RPMI7951 (cell line): ENCODE data around the gene CDC42EP1. TPM values are rescaled to one million over a fixed set of nuclear protein-coding genes. Genes with fewer than 3 reads are reported as not detected.
A peak's percentile ranks its signal among the peaks of the same experiment; 100 is the strongest.
"Not testable (repeated sequence)": the region's sequence is repeated elsewhere in the genome, so short reads cannot be mapped to it uniquely, and the experiment has no call there.

Experiments used
- DNase-seq: peaks from one replicate; pipeline ENCODE4 v3.0.0-alpha.2; 2012; ENCODE audit warnings: low read depth
- total RNA-seq: library from RNA; depleted of rRNA; stranded (reverse); fragments of >200 nt; shearing (Covaris generic); gene quantifications from 2 replicates; pipeline ENCODE4 v1.2.3, GENCODE V29; 2014

CDC42EP1 gene
- total RNA-seq, 1 experiment from 2014 or later: 18.4 TPM

DNA sequence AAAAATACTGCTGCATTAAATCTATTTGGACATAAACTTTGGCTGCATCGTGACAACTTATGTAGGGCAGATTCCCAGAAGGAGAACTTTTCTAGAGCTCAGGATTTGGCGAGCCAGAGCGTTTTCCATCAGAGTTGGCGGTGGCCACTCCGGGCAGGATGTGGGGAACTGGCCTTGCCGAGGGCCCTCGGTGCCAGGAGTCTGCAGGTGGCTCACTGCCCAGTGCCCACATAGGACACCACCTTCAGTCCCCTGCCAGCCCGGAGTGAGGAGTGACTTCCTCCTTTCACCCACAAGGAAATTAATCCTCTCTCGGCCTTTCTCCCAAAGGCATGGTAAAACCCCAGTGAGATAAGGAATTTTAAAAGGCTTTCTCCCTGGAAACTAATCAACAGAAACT lies 21.2 kb downstream of the CDC42EP1 start:
- DNase-seq: no peak

DNA sequence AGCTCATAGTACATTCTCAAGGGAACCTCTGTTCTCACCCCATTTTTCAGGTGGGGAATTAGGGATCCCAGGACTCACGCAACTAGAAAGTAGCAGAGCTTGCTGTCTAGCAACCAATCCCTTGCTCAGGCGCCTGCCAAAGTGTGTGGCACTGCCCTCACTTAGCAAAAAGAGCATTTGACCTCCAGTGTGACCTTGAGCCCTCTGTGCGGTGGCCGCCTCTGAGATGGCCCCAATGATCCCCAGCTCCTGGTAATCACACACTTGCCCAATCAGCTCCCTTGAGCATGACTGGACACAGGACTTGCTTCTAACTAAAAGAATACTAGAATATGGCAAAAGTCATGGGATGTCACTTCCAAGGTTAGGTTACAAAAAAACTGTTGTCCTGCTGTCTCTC lies 22.2 kb downstream of the CDC42EP1 start:
- no peak for DNase-seq

DNA sequence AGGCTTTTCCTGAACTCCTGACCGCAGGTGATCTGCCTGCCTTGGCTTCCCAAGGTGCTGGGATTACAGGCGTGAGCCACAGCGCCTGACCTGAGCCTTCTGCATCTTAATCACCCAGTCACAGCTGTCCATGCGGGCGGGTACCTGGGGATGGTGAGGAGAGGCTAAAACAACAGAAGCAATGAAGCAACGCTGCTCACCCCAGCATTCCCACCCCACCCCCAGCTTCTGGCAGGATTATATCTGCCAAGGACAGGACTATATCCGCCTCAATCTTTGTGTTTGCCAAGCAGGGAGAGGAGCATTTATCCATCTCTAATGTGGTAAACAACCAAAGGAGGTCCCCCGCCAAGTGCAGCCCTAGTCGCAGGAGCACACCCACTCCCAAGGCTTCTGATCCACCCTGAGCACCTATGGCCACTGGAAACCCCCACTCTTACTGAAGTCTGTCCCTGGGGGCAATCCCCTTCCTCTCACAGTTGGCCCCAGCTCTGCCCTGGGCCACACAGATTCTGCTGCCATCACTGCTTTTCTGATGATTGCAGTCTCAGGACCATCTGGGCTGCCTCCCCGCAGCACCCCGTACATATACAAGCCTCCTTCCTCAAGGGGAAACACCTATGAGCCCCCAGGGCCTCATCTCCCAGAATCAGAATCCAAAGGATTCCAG lies 28.4 kb downstream of the CDC42EP1 start:
- no peak for DNase-seq

DNA sequence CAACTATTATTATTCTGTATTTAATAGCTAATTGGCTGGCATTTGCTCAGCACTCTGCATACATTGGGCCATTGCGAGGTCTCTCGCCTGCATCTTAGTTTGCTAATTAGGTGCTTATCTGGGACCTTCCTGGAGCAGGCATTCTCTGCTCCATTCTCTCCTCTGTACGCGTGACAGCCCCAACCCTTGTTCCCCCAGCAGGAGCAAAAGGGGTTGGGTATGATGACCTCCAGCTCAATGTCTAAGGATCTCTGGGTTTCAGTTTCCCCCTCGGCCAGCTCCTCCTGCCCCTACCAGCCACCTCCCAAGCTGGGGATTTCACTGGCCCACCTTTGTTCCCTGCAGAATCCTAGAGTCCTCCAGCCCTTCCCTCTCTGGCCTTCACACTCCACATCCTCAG lies 29.4 kb downstream of the CDC42EP1 start:
- no peak for DNase-seq

DNA sequence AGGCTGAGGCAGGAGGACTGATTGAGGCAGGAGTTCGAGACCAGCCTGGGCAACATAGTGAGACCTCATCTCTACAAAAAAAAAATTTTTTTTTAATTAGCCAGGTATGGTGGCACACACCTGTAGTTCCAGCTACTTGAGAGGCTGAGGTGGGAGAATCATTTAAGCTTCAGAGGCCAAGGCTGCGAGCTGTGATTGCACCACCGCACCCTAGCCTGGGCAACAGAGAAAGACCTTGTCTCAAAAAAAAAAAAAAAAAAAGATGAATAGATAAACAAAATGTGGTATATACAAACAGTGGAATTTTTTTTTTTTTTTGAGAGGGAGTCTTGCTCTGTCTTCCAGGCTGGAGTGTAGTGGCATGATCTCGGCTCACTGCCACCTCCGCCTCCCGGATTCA lies 30.8 kb downstream of the CDC42EP1 start:
- DNase-seq: not testable (repeated sequence)

DNA sequence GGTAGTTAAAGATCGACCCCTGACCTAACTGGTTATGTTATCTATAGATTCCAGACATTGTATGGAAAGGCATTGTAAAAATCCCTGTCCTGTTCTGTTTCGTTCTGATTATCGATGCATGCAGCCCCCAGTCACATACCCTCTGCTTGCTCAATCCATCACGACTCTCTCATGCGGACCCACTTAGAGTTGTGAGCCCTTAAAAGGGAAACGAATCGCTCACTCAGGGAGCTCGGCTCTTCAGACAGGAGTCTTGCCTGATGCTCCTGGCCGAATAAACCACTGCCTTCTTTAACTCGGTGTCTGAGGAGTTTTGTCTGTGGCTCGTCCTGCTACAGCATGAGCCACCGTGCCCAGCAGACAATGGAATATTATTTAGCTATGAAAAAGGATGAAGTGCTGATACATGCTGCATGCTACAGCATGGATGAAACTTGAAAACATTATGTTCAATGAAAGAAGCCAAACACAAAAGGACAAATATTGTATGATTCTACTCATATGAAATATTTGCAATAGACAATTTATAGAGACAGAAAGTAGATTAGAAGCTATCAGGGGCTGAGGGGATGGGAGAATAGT lies 31.6 kb downstream of the CDC42EP1 start:
- no peak for DNase-seq

DNA sequence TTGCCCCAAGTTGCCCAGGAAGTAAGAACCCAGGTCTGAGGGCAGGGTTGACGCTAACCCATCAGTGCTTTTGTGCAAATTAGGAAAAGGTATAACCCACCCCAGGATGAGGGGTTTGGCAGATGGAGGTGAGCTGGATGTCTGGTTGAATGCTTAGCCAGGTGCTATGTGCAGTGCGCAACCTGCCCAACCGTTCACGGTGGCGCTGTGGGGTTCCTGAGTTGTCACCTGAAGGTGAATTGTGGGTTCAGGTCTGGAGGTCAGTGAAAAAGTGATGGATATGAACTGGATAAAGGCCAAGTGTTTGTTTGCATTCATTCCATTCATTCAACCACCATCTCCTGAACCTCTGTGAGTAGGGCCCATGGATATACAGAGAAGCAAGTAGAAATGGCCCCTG lies 34.0 kb downstream of the CDC42EP1 start:
- no peak for DNase-seq

DNA sequence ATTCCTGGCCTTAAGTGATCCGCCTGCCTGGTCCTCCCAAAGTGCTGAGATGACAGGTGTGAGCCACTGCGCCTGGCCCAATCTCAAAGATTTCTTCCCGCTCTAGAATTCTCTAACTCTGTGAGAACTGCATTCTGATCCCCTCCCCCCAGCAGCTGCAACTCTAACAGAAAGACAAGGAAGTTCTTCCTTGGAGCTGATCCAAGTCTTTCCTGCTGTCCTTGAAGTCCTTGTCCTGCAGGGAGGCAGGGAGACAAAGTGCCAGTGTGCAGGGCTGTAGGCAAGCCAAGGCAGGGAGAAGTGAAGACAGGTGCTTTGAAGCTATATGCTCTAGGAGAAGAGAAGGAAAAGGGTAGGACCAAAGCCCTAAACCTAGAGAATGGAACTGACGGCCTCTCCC lies 38.9 kb downstream of the CDC42EP1 start:
- peak; percentile 30 for DNase-seq

DNA sequence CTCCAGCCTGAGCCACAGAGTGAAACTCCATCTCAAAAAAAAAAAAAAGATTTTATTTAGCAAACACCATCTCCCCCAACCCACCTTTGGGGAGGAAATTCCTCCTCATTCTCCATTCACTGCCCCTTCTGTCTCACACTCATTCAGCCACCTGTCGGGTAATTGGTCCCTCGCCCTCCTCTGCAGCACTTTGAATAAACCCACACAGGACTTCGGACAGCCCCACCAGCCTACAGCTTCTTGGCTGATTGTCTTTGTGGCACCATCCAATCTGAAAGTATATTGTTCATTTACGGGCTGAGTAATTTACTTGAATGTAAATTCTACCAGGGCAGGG lies 40.9 kb downstream of the CDC42EP1 start:
- no peak for DNase-seq

DNA sequence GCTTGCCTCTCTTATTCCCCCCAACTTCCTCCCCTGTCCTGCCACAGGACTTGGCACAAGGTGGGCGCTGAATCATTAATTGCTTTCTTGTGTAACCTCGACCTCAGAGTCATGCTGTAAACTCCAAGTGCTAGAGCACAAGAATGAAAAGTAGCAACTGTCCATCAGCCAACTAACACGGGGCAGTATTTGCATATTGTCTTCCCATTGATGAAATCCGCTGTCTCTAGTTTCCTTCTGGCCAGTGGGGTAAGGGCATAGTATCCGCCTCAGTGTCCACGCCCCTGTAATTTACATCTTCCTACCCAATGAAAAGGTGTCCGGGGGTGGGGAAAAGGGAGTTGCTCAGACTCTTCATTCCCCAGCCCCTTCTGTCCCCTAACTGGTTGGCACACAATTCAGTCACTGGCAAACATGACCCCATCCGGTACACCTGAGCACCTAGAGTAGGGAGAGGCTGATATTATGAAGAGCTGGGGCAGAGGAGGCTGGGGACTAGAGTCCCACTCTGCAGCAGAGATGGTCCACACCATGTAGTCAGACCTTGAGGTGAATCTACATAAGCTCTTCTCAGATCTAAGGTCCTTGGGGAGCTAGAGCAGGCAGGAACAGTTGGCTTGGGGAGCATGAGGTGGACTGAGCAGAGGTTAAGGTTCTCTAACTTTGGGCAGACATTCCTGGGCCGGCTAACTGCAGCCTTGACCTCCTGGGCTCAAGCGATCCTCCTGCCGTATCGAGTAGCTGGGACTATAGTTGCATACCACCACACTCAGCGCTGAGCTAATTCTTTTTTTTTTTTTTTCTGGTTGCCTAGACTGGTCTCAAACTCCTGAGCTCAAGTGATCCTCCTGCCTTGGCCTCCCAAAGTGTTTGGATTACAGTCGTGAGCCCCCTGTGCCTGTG lies 41.5 kb downstream of the CDC42EP1 start:
- peak; percentile 84 for DNase-seq

DNA sequence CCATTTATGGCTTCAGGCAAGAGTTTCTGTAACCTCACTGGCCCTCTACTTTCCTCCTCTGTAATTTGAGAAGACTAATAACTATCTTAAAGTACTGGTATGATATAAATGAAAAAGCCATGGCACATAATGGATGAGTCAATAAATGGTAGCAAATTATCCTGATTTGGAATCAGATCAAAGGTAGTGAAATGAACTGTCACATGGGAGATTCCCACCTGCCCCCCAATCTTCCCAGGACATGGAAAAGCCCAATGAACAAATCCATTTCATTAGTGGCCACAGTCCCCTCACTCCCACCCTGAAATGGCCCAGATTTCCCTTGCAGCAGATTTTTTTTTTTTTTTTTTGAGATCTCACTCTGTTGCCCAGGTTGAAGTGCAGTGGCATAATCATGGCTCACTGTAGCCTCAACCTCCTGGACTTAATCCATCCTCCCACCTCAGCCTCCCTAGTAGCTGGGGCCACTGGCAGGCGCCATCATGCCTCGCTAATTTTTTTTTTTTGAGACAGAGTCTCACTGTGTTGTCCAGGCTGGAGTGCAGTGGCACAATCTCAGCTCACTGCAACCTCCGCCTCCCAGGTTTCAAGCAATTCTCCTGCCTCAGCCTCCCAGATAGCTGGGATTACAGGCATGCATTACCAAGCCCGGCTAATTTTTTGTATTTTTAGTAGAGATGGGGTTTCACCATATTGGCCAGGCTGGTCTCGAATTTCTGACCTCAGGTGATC lies 42.4 kb downstream of the CDC42EP1 start:
- DNase-seq: not testable (repeated sequence)

DNA sequence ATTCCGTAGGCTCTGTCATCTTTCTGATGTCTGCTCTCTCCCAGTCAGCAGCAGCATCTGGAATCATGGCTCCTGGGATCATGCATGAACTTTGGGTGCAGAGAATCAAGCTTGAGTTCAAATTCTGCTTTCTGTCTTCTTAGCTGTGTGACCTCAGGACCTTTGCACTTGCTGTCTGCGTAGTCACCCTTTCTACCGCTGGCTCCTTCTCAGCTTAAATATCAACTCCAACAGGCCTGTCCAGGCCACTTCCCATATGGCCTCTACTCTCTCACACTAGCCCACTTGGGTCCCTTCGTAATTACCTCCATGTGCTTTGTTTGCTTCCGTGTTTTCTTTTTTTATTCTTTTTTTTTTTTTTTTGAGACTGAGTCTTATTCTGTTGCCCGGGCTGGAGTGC lies 43.8 kb downstream of the CDC42EP1 start:
- DNase-seq: no peak

DNA sequence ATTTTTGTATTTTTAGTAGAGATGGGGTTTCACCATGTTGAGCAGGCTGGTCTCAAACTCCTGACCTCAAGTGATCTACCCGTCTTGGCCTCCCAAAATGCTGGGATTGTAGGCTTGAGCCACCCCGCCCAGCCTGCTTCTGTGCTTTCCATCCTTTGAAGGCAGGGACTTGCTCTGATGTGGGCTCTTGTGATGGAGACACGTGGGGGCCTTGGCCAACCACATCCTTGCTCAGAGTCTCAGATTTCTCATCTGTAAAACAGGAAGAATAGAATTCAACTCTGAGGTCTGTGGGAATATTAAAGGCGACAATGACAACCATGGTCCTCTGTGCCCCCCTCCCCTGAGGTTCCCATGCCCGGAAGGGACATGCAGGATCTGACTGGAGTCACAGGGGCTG lies 44.6 kb downstream of the CDC42EP1 start:
- no peak for DNase-seq

DNA sequence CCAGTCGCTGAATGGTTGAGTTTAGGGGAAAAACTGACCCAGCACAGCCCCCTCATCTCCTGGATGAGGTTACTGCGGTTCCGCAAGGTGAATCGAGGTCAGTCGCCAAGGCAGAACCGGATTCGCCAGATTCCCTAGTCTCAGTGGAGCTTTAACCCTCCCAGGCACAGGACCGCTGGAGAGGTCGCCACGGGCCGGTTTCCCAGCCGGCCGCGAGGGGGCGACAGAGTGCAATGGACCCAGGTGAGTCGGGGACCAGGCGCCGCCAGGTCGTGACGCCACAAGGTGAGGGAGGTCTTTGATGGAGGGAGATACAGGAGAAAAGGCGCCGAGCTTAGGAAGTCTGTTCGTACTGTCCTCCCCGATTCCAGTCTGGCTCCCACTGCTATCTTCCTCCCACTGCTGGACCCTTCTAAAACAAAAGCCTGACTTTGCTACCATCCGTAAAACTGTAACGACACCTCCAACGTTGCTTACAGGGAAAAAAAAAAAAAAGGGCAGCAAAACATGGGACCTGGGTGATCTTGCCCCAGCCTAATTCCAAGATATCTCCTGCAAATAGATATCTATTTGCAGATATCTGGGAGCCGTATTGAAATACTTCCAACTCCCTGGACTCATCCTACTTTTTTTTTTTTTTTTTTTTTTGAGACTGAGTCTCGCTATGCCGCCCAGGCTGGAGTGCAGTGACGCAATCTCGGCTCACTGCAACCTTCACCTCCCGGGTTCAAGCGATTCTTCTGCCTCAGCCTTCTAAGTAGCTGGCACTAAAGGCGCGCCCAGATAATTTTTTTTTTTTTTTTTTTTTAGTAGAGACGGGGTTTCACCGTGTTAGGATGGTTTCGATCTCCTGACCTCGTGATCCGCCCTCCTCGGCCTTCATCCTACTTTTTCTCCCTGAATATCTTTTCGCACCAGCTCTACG lies 47.0 kb downstream of the CDC42EP1 start:
- peak; percentile 50 for DNase-seq

DNA sequence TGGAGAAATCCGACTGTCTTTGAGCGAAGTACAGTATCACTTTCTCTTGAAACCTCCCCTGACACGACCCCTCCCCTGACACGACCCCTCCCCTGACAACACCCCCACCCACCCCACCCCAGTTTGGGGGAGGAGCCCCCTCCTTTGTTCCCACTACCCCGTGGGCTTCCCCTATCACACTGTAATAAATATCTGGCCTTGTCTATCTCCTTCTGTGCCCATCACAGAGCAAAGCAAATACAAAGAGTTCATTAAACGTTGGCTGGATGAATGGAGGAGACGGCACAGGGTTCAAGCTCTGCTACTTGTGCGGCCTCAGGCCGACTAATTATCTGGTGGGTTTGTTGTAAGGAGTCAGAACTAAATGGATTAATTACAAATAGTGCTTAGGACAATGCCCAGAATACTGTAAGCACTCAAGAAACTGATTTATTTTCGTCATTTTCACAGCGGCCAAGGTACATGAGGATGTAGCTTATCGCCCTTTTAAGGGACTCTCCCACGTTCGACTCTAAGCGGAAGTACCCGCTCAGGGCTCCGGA lies 47.7 kb downstream of the CDC42EP1 start:
- DNase-seq: no peak

DNA sequence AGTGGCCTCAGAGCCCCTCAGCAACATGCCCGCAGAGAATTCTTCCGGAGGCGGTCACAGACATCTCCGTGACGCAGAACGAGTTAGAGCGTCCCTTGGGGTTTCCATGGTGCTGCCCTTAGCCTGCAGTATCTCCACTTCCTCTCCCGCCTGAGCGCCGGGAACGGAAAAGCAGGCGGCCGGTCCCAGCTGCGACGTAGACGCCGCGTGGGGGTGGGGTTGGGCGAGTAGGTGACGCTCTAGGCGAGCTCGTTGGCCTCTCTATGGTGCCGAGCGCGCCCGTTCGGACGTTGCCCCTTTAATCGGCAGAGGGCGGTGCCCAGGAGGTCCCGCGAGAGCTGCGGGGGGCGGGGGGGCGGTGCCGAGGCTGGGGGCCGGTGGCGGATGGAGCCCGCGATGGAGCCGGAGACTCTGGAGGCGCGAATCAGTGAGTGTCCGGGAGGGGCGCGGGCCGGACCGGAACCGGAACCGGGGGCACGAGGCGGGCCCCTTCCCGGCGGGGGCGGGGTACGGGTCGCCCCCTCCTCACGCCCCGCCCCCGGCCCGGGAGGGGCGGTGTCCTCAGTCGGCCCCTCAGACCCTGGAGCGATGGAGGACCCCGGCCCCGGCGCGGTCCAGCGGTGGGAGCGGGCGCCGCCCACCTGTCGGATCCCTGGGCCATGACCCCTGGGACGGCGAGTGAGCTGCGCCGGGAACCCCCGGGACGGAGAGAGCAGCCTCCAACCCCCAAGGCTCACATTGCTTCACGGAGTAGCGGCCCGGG lies 48.4 kb downstream of the CDC42EP1 start, which contains the start of gene GGA1:
Gene GGA1, plus strand, starts transcription at position 358 of the 763 bp plus-strand sequence. Its CDS starts 27 bp downstream, at position 385.
- DNase-seq: peak; percentile 95

DNA sequence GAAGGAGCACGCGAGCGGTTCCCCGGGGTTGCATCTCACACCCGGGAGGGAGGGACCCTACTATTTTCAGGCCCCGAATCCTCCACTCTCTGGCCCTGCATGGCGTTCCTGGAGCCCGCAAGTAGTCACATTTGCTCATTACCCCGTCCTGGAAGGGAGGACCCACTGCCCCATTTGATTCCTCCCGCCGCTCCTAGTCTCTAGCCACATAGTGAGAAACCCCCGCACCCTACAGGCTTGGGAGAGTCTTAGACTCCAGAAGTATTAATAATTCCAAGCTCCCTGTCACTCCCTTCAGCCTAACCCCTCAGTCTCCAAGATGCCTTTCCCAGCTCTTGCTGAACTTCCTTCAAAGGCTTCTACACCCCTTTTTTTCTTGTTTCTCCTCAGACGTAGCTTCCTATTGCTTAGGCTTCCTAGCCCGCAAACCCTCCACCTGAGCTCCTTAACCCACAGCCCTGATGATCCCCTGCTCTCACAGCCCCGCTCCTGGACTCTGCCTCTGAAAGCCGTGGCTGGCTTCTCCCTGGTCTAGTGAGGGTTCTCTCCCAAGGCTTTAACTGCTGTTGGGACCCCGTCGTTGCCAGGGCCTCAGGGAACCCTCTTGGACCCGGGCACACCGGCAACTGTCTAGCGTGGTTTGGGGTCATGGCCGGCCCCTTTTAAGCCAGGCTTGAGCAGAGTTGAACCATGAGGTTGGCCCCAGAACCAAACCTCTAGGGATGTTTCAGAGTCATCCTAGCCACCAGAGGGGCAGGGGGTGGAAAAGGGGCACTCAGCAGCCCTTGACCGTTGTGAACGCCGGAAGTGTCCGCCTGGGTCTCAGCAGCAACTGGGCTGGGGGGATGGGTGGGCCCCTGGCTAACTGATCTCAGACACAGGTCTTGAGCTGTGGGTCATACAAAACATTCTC lies 49.2 kb downstream of the CDC42EP1 start:
- no peak for DNase-seq

DNA sequence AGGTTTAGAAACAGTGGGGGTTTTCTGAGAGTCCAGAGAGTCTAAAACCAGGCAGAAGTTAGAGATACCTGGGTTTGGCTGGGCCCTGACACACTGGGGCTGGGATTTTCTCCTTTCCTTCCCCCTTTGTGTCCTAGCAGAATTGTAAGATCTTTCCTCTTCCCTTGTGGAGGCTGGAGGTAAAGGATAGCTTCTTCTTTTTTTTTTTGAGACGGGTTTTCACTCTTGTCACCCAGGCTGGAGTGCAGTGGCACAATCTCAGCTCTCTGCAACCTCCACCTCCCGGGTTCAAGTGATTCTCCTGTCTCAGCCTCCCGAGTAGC lies 49.8 kb downstream of the CDC42EP1 start:
- DNase-seq: not testable (repeated sequence)
